ENCODE data around the gene TUBB. TPM values are rescaled to one million over a fixed set of nuclear protein-coding genes. Genes with fewer than 3 reads are reported as not detected.

TUBB gene
- total and polyA plus RNA-seq, 9 of the 15 experiments (the other 6 are each of a cell fraction or from before 2014, with no cell fraction given), result 971 to 2,870 (median 1,478) TPM

- TF ChIP-seq ZBTB7A (IDR thresholded peaks at IDR 0.05; ENCODE audit: borderline replicate concordance, control insufficient read depth, low read depth, low read length) (no peak), ATF3 (IDR thresholded peaks at IDR 0.05) (no peak), ATF3 (CRISPR knock-in tag; conservative IDR thresholded peaks at IDR 0.05) (no peak), RFX1 (IDR thresholded peaks at IDR 0.05) (no peak), KDM4B (IDR thresholded peaks at IDR 0.05; ENCODE audit: borderline replicate concordance in 2 of 2, low read depth in 1 of 2) (peak in 1 of 2 experiments; percentile 75; a peak in 1 of 4 replicates), TOE1 (IDR thresholded peaks at IDR 0.05; ENCODE audit: borderline replicate concordance) (no peak), TOE1 (CRISPR knock-in tag; IDR thresholded peaks at IDR 0.05; ENCODE audit: borderline replicate concordance, low read depth) (no peak), ATF4 (CRISPR knock-in tag; IDR thresholded peaks at IDR 0.05) (no peak), ZNF75A (CRISPR knock-in tag; IDR thresholded peaks at IDR 0.05) (no peak), ATF1 (CRISPR knock-in tag; IDR thresholded peaks at IDR 0.05) (no peak), ATF1 (tag; IDR thresholded peaks at IDR 0.05) (peak; percentile 89), KDM5B (IDR thresholded peaks at IDR 0.05; ENCODE audit: insufficient replicate concordance, low read depth, low read length) (peak; percentile 91), ZNF12 (CRISPR knock-in tag; IDR thresholded peaks at IDR 0.05) (0 out of 2 replicates have a peak, but pooled peaks have one; percentile 16), ELK3 (CRISPR knock-in tag; IDR thresholded peaks at IDR 0.05) (no peak), NCOA4 (IDR thresholded peaks at IDR 0.05; ENCODE audit: partially characterized antibody) (no peak), DIDO1 (tag; IDR thresholded peaks at IDR 0.05; ENCODE audit: low read depth) (peak; percentile 42; the same call in 1 of the 2 replicates), GTF2A2 (tag; IDR thresholded peaks at IDR 0.05) (no peak), MAFK (IDR thresholded peaks at IDR 0.05; ENCODE audit: low read length) (peak; percentile 93), ZNF354B (CRISPR knock-in tag; IDR thresholded peaks at IDR 0.05) (no peak), ZNF592 (IDR thresholded peaks at IDR 0.05) (no peak; the same call in none of the 2 replicates)
Measured at GRCh38 chr6:30719791-30720737, at the start of gene TUBB (continued).

All from K562 (cell line).